ENCODE data around the gene EFCAB13.
"Not testable (repeated sequence)": the region's sequence is repeated elsewhere in the genome, so short reads cannot be mapped to it uniquely, and the experiment has no call there.

Gene EFCAB13

DNA sequence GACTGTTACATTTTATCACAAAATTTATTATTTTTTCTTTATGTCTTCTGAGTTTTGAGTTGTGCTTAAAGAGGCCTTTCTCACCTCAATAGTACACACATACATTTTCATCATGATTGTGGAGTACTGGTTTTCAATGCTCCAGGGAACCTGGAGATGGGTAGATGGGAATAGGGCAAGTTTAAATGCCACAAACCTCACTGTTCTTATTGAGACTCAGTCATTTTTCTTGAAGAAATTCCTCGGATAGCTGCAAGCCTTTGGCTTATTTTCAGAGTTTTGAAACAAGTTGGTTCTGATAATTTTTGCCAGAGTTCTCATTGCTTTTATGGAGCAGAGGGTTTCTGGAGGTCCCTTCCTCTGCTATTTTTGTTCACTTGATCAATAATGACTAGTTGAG, 34.9 kb downstream of the EFCAB13 start:
- H3K9ac ChIP-seq: no peak overlapping the region
- H3K27ac ChIP-seq: no peak overlapping the region
- H3K4me2 ChIP-seq: no peak overlapping the region
- H4K20me1 ChIP-seq: no peaks in the 10 kb centered on the region
- peaks cover 17% of the 10 kb centered on the region for H3K36me3 ChIP-seq
- no peak overlapping the region for H3K4me3 ChIP-seq
- TF ChIP-seq Cebpa-rat (IDR thresholded peaks at IDR 0.05): no peak
- peaks cover 40% of the 10 kb centered on the region for H3K9me3 ChIP-seq
- peaks cover 29% of the 10 kb centered on the region for H3K4me1 ChIP-seq
- H3K27me3 ChIP-seq: no peaks in the 10 kb centered on the region

DNA sequence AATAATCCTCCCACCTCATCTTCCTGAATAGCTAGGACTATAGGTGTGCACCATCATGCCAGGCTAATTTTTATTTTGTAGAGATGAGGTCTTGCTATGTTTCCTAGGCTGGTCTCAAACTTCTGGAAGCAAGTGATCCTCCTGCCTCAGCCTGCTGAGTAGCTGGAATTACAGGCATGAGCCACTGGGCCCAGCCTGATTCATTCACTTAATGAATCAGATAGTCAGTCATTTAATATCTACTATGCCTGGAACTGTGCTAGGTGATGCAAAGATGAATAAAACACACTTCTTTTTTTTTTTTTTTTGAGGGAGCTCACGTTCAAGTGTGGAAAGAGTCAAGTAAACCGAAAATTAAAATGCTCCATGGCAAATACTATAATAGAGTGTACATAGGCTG, 39.4 kb downstream of the EFCAB13 start:
- Histone ChIP-seq H3K9ac (peak overlapping the region; percentile 65), H3K9me3 (peaks cover 10% of the 10 kb centered on the region; the same call in 1 of the 2 replicates), H3K4me3 (no peak overlapping the region), H3K4me1 (peaks cover 43% of the 10 kb centered on the region), H4K20me1 (no peaks in the 10 kb centered on the region), H3K27me3 (no peaks in the 10 kb centered on the region), H3K27ac (peak overlapping the region; percentile 88), H3K36me3 (peaks cover 5% of the 10 kb centered on the region; the same call in 1 of the 2 replicates), H3K4me2 (peak overlapping the region; percentile 68)
- TF ChIP-seq Cebpa-rat (IDR thresholded peaks at IDR 0.05): no peak

DNA sequence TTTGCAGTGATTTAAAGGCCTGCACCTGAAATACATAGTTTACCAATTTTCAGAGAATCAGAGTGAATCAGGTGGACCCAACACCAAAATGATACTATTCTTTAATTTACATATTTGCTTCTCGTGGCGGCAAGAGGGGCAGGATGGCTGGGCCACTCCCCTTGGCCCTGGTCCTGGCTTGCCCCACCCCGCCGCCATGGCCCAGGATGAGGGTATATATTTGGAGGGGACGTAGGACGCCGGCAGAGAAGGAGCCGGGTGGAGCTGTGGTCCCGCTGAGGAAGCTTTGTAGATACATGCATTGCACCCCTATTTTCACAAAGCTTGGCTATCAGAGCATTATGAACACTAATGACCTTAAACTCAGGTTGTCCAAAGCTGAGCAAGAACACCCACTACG, 43.5 kb downstream of the EFCAB13 start:
- no peaks in the 10 kb centered on the region for H3K27me3 ChIP-seq
- no peak overlapping the region for H3K27ac ChIP-seq
- H3K4me1 ChIP-seq: peaks cover 28% of the 10 kb centered on the region
- H3K36me3 ChIP-seq: no peaks in the 10 kb centered on the region
- no peak overlapping the region for H3K4me3 ChIP-seq
- H3K9ac ChIP-seq: no peak overlapping the region
- no peak overlapping the region for H3K4me2 ChIP-seq
- no peak for TF ChIP-seq Cebpa-rat (IDR thresholded peaks at IDR 0.05)
- H4K20me1 ChIP-seq: no peaks in the 10 kb centered on the region
- H3K9me3 ChIP-seq: peaks cover 11% of the 10 kb centered on the region; the same call in 1 of the 2 replicates

DNA sequence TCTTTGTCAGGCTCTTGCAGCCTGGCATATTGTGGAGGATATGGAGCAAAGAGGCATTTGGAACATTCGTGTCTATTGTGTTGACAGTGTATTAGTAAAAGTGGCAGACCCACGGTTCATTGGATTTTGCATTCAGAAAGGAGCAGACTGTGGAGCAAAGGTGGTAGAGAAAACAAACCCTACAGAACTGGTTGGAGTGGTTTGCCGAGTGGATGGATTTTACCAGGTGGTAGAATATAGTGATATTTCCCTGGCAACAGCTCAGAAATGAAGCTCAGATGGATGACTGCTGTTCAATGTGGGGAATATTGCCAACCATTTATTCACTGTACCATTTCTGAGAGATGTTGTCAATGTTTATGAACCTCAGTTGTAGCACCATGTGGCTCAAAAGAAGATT, 44.5 kb downstream of the EFCAB13 start:
- H3K9me3 ChIP-seq: peaks cover 21% of the 10 kb centered on the region
- H4K20me1 ChIP-seq: no peaks in the 10 kb centered on the region

DNA sequence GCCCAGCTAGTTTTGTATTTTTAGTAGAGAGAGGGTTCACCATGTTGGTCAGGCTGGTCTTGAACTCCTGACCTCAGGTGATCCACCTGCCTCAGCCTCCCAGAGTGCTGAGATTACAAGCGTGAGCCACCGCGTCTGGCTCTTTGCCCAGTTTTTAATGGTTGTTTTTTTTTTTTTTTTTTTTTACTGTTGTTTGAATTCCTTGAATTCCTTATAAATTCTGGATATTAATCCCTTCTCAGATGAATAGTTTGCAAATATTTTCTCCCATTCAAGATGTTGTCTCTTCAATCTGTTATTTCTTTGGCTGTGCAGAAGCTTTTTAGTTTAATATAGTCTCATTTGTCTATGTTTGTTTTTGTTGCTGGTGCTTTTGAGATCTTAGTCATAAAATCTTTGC, 47.1 kb downstream of the EFCAB13 start:
- H3K4me2 ChIP-seq, H3K9ac ChIP-seq, H3K36me3 ChIP-seq: not testable (repeated sequence)

More for the DNA sequence above, 44.5 kb downstream of the EFCAB13 start:
- Histone ChIP-seq H3K36me3 (no peaks in the 10 kb centered on the region), H3K27ac (no peak overlapping the region), H3K9ac (no peak overlapping the region), H3K4me3 (no peak overlapping the region), H3K27me3 (no peaks in the 10 kb centered on the region), H3K4me2 (no peak overlapping the region), H3K4me1 (peaks cover 18% of the 10 kb centered on the region)
- no peak for TF ChIP-seq Cebpa-rat (IDR thresholded peaks at IDR 0.05)

DNA sequence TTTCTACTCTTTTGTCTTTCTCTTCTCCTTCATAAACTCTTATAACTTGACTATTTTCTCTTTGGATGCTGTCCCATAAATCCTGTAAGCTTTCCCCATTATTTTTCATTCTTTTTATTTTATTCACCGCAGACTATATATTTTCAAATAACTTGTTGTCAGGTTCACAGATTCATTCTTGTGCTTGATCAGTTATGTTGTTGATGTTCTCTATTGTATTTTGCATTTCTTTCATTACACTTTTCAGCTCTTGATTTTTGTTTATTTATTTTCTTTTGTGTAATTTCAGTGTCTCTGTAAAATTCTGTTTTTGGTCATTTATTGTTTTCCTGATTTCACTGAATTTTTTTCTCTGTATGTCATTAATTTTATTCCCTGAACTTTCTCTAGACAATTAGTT, 49.2 kb downstream of the EFCAB13 start:
- no peaks in the 10 kb centered on the region for H3K27me3 ChIP-seq
- no peak overlapping the region for H3K4me2 ChIP-seq
- H3K27ac ChIP-seq: no peak overlapping the region
- H3K4me3 ChIP-seq: no peak overlapping the region
- H3K36me3 ChIP-seq: no peaks in the 10 kb centered on the region
- H3K9ac ChIP-seq: no peak overlapping the region
- H3K9me3 ChIP-seq: peaks cover 20% of the 10 kb centered on the region
- H4K20me1 ChIP-seq: no peaks in the 10 kb centered on the region
- TF ChIP-seq Cebpa-rat (IDR thresholded peaks at IDR 0.05): no peak
- no peaks in the 10 kb centered on the region for H3K4me1 ChIP-seq

More for the DNA sequence above, 47.1 kb downstream of the EFCAB13 start:
- peaks cover 23% of the 10 kb centered on the region for H3K9me3 ChIP-seq
- not testable (repeated sequence) for H3K27me3 ChIP-seq, H3K4me3 ChIP-seq, H4K20me1 ChIP-seq, H3K27ac ChIP-seq, H3K4me1 ChIP-seq

DNA sequence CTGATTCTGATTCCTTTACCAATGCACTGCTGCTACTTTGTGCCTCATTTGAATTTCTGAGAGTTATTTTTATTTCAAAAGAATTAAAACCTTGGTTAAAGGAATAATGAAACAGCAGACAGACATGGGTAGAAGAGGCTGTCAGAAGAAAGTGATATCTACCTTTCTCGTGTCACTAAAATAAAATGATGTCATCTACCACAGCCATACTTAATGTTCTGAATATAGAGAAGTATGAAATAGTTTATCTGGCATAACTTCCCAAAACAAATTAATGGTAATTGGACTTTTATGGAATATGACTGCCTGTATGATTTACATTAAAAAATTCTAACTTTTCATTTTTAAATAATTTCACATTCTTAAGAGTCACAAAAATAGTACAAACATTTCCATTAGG, 52.5 kb downstream of the EFCAB13 start:
- Histone ChIP-seq H4K20me1 (no peaks in the 10 kb centered on the region), H3K27me3 (no peaks in the 10 kb centered on the region), H3K9me3 (peaks cover 20% of the 10 kb centered on the region), H3K36me3 (no peaks in the 10 kb centered on the region), H3K9ac (no peak overlapping the region), H3K27ac (no peak overlapping the region), H3K4me1 (no peaks in the 10 kb centered on the region), H3K4me3 (no peak overlapping the region), H3K4me2 (no peak overlapping the region)
- no peak for TF ChIP-seq Cebpa-rat (IDR thresholded peaks at IDR 0.05)

DNA sequence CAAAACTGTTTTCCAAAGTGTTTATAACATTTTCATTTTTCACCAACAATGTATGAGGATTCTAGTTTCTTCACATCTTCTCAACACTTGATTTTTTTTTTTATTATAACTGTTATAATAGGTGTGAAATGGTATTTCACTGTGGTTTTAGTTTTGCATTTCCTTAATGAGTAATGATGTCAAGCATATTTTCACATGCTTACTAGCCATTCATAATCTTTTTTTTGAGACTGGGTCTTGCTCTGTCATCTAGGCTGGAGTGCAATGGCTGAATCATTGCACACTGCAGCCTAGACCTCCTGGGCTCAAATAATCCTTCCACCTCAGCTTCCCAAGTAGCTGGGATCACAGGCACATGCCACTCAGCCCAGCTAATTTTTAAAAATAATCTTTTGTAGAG, 65.1 kb downstream of the EFCAB13 start:
- Histone ChIP-seq H3K9me3 (peaks cover 27% of the 10 kb centered on the region), H3K4me3 (no peak overlapping the region), H3K4me2 (no peak overlapping the region), H3K27ac (no peak overlapping the region), H3K9ac (no peak overlapping the region), H4K20me1 (no peaks in the 10 kb centered on the region), H3K36me3 (peaks cover 7% of the 10 kb centered on the region; the same call in 1 of the 2 replicates), H3K27me3 (no peaks in the 10 kb centered on the region), H3K4me1 (no peaks in the 10 kb centered on the region)
- TF ChIP-seq Cebpa-rat (IDR thresholded peaks at IDR 0.05): no peak

DNA sequence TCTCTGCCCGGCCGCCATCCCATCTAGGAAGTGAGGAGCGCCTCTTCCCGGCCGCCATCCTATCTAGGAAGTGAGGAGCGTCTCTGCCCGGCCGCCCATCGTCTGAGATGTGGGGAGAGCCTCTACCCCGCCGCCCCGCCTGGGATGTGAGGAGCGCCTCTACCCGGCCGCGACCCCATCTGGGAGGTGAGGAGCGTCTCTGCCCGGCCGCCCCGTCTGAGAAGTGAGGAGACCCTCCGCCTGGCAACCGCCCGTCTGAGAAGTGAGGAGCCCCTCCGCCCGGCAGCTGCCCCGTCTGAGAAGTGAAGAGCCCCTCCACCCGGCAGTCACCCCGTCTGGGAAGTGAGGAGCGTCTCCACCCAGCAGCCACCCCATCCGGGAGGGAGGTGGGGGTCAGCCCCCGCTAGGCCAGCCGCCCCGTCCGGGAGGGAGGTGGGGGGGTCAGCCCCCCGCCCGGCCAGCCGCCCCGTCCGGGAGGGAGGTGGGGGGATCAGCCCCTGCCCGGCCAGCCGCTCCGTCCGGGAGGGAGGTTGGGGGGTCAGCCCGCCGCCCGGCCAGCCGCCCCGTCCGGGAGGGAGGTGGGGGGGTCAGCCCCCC, 73.9 kb downstream of the EFCAB13 start:
- not testable (repeated sequence) for H3K4me3 ChIP-seq, H3K4me2 ChIP-seq, H3K36me3 ChIP-seq, H3K9me3 ChIP-seq, H3K4me1 ChIP-seq, H4K20me1 ChIP-seq, H3K27me3 ChIP-seq, H3K9ac ChIP-seq, H3K27ac ChIP-seq

DNA sequence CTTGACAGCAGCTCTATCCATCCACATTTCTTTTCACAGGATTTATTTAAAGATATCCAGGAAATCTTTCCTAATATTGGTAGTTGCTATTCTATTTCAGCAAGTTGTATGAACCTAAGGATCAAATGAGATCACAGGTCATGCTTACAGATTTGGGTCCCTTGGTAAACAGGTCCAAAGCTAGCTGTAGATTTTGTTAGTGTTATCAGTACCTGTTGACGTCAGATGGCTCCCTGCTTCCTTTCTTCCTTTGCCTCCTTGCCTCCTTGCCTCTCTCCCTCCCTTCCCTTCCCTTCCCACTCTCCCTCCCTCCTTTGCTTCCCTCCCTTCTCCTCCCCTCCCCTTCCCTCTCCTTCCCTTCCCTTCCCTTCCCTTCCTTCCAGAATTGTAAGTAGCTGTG, 76.6 kb downstream of the EFCAB13 start:
- Histone ChIP-seq H3K4me3 (no peak overlapping the region), H3K27ac (no peak overlapping the region), H3K27me3 (no peaks in the 10 kb centered on the region), H4K20me1 (no peaks in the 10 kb centered on the region), H3K9me3 (peaks cover 8% of the 10 kb centered on the region), H3K9ac (no peak overlapping the region), H3K4me2 (no peak overlapping the region), H3K4me1 (no peaks in the 10 kb centered on the region), H3K36me3 (no peaks in the 10 kb centered on the region)
- no peak for TF ChIP-seq Cebpa-rat (IDR thresholded peaks at IDR 0.05)

DNA sequence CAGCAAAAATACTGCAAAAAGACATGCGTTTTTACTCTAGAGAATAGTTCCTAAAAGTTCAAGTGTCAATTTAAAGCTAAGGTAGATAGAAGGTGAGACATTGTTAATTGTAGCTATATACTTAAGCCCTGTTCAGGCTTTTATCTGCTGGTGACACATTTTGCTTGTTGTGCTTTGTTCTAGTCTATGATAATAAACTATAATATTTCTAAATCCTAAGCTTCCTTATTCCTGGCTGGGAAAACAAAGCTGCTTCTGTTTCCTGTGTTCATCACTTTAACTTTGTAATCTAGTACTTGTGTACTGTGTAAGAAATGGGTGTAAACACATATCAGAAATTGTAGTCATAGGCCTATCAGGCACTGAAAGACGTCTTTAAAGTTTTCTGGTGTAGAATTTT, 77.3 kb downstream of the EFCAB13 start:
- Histone ChIP-seq H4K20me1 (no peaks in the 10 kb centered on the region), H3K9ac (no peak overlapping the region), H3K4me2 (no peak overlapping the region), H3K9me3 (peaks cover 8% of the 10 kb centered on the region), H3K4me1 (no peaks in the 10 kb centered on the region), H3K36me3 (no peaks in the 10 kb centered on the region), H3K27me3 (no peaks in the 10 kb centered on the region), H3K27ac (no peak overlapping the region), H3K4me3 (no peak overlapping the region)
- no peak for TF ChIP-seq Cebpa-rat (IDR thresholded peaks at IDR 0.05)

All from BLaER1 (cell line).